HEK293T (cell line): ENCODE measurements around the gene MYBPC2.

Source experiments
- ARNT ChIP-seq: fragments of 450-650 bp; IDR thresholded peaks from 2 replicates; pipeline ENCODE4 v1.6.1; 2017; ENCODE audit warnings: mild to moderate bottlenecking
- BHLHE40 ChIP-seq: fragments of 450-650 bp; IDR thresholded peaks from 2 replicates; pipeline ENCODE4 v1.6.1; 2016; ENCODE audit warnings: mild to moderate bottlenecking, moderate library complexity, borderline replicate concordance
- CTBP1 ChIP-seq: fragments of 450-650 bp; IDR thresholded peaks from 2 replicates; pipeline ENCODE4 v1.6.1; 2016; ENCODE audit warnings: borderline replicate concordance
- ELF4 ChIP-seq: fragments of 450-650 bp; IDR thresholded peaks from 2 replicates; pipeline ENCODE4 v1.6.1; 2017; ENCODE audit warnings: antibody characterized with exemption
- FOXA1 ChIP-seq: fragments of 450-650 bp; IDR thresholded peaks from 2 replicates; pipeline ENCODE4 v1.6.1; 2016; ENCODE audit warnings: mild to moderate bottlenecking
- FOXM1 ChIP-seq: fragments of 450-650 bp; IDR thresholded peaks from 2 replicates; pipeline ENCODE4 v1.6.1; 2017; ENCODE audit warnings: mild to moderate bottlenecking, borderline replicate concordance
- L3MBTL2 ChIP-seq: fragments of 450-650 bp; conservative IDR thresholded peaks from 2 replicates; pipeline ENCODE4 v1.6.1; 2016; ENCODE audit warnings: mild to moderate bottlenecking
- LEF1 ChIP-seq: fragments of 450-650 bp; IDR thresholded peaks from 2 replicates; pipeline ENCODE4 v1.6.1; 2017; ENCODE audit warnings: mild to moderate bottlenecking, borderline replicate concordance
- NFRKB ChIP-seq: fragments of 450-650 bp; IDR thresholded peaks from 2 replicates; pipeline ENCODE4 v1.6.1; 2016; ENCODE audit warnings: mild to moderate bottlenecking, moderate library complexity
- PKNOX1 ChIP-seq: fragments of 450-650 bp; IDR thresholded peaks from 2 replicates; pipeline ENCODE4 v1.6.1; 2016
- SP1 ChIP-seq: fragments of 450-650 bp; IDR thresholded peaks from 2 replicates; pipeline ENCODE4 v1.6.1; 2017
- SUZ12 ChIP-seq: fragments of 450-650 bp; IDR thresholded peaks from 2 replicates; pipeline ENCODE4 v1.6.1; 2016; ENCODE audit warnings: mild to moderate bottlenecking
- ZNF384 ChIP-seq: fragments of 450-650 bp; IDR thresholded peaks from 2 replicates; pipeline ENCODE4 v1.6.1; 2016

- TF ChIP-seq BHLHE40 (no peak), NFRKB (no peak), FOXA1 (no peak), LEF1 (no peak), SUZ12 (no peak), ELF4 (no peak), FOXM1 (no peak), ZNF384 (no peak), CTBP1 (no peak), ARNT (no peak), L3MBTL2 (no peak), SP1 (no peak), PKNOX1 (no peak)
These were observed 799 bp downstream of the MYBPC2 start for GRCh38 chr19:50433201-50434180.
